ENCODE results near the gene CASP2. TPM values are rescaled to one million over a fixed set of nuclear protein-coding genes. Genes with fewer than 3 reads are reported as not detected.

Gene CASP2
- total and polyA plus RNA-seq, 4 donors: 3.4 to 11.3 (median 4.1) TPM

DNA sequence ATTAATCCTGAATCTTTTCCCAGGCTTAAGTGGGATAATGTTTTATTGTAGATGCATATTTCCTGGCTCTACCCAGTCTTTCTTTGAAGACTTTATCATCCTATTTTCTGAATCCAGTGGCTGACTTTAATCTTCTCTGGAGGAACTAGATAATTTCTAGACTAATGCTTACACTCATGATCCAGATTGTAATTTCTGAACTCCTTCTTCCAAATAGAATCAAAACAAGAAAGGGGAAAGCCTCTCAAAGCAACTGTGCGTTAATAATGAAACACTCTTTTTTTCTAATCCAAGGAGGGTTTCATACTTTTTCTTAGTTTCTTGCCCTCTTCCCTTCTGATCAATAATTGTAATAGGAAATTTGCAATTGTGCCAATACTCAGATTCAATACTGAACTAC lies 16.9 kb upstream of the CASP2 start:
- peaks cover 0 to 29% (median 19%) of the 10 kb centered on the region in 4 donors for H3K4me1 ChIP-seq (ENCODE audit: control insufficient read depth in 4 of 4, insufficient read depth in 4 of 4, low read length in 3 of 4)
- no peaks in the 10 kb centered on the region for H3K9me3 ChIP-seq (ENCODE audit: control insufficient read depth in 4 of 4, low read length in 3 of 4)
- no peak overlapping the region for H3K4me3 ChIP-seq (ENCODE audit: low read depth in 1 of 3, low read length in 3 of 3)
- DNase-seq (ENCODE audit: low spot score): no peak
- no peak overlapping the region for H3K9ac ChIP-seq (ENCODE audit: low read depth in 1 of 2, low read length in 2 of 2)
- no peaks in the 10 kb centered on the region for H3K27me3 ChIP-seq (ENCODE audit: control insufficient read depth in 4 of 4, insufficient read depth in 4 of 4, low read length in 3 of 4)
- TF ChIP-seq GABPA (IDR thresholded peaks at IDR 0.05 in 1 of 2, conservative IDR thresholded peaks at IDR 0.05 in 1 of 2): no peak
- no peak for TF ChIP-seq HNF4A (conservative IDR thresholded peaks at IDR 0.05)
- TF ChIP-seq RXRA (IDR thresholded peaks at IDR 0.05): no peak
- TF ChIP-seq, protein P1, sequence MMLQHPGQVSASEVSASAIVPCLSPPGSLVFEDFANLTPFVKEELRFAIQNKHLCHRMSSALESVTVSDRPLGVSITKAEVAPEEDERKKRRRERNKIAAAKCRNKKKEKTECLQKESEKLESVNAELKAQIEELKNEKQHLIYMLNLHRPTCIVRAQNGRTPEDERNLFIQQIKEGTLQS (IDR thresholded peaks at IDR 0.05): no peak
- TF ChIP-seq, protein P2, sequence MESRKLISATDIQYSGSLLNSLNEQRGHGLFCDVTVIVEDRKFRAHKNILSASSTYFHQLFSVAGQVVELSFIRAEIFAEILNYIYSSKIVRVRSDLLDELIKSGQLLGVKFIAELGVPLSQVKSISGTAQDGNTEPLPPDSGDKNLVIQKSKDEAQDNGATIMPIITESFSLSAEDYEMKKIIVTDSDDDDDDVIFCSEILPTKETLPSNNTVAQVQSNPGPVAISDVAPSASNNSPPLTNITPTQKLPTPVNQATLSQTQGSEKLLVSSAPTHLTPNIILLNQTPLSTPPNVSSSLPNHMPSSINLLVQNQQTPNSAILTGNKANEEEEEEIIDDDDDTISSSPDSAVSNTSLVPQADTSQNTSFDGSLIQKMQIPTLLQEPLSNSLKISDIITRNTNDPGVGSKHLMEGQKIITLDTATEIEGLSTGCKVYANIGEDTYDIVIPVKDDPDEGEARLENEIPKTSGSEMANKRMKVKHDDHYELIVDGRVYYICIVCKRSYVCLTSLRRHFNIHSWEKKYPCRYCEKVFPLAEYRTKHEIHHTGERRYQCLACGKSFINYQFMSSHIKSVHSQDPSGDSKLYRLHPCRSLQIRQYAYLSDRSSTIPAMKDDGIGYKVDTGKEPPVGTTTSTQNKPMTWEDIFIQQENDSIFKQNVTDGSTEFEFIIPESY (IDR thresholded peaks at IDR 0.05): no peak
- no peak for TF ChIP-seq TAF1 (conservative IDR thresholded peaks at IDR 0.05)
- no peak for TF ChIP-seq FOXA1 (IDR thresholded peaks at IDR 0.05)
- TF ChIP-seq YY1 (IDR thresholded peaks at IDR 0.05): no peak
- TF ChIP-seq, protein P3, sequence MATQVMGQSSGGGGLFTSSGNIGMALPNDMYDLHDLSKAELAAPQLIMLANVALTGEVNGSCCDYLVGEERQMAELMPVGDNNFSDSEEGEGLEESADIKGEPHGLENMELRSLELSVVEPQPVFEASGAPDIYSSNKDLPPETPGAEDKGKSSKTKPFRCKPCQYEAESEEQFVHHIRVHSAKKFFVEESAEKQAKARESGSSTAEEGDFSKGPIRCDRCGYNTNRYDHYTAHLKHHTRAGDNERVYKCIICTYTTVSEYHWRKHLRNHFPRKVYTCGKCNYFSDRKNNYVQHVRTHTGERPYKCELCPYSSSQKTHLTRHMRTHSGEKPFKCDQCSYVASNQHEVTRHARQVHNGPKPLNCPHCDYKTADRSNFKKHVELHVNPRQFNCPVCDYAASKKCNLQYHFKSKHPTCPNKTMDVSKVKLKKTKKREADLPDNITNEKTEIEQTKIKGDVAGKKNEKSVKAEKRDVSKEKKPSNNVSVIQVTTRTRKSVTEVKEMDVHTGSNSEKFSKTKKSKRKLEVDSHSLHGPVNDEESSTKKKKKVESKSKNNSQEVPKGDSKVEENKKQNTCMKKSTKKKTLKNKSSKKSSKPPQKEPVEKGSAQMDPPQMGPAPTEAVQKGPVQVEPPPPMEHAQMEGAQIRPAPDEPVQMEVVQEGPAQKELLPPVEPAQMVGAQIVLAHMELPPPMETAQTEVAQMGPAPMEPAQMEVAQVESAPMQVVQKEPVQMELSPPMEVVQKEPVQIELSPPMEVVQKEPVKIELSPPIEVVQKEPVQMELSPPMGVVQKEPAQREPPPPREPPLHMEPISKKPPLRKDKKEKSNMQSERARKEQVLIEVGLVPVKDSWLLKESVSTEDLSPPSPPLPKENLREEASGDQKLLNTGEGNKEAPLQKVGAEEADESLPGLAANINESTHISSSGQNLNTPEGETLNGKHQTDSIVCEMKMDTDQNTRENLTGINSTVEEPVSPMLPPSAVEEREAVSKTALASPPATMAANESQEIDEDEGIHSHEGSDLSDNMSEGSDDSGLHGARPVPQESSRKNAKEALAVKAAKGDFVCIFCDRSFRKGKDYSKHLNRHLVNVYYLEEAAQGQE (IDR thresholded peaks at IDR 0.05): no peak
- TF ChIP-seq SP1 (IDR thresholded peaks at IDR 0.05): no peak
- TF ChIP-seq, protein P4, sequence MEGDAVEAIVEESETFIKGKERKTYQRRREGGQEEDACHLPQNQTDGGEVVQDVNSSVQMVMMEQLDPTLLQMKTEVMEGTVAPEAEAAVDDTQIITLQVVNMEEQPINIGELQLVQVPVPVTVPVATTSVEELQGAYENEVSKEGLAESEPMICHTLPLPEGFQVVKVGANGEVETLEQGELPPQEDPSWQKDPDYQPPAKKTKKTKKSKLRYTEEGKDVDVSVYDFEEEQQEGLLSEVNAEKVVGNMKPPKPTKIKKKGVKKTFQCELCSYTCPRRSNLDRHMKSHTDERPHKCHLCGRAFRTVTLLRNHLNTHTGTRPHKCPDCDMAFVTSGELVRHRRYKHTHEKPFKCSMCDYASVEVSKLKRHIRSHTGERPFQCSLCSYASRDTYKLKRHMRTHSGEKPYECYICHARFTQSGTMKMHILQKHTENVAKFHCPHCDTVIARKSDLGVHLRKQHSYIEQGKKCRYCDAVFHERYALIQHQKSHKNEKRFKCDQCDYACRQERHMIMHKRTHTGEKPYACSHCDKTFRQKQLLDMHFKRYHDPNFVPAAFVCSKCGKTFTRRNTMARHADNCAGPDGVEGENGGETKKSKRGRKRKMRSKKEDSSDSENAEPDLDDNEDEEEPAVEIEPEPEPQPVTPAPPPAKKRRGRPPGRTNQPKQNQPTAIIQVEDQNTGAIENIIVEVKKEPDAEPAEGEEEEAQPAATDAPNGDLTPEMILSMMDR (IDR thresholded peaks at IDR 0.05; ENCODE audit: low read depth, low read length, missing input control): no peak
- TF ChIP-seq FOXA2 (IDR thresholded peaks at IDR 0.05): no peak
- 97% methylated on average over 1 of the region's 1 CpG for WGBS
- H3K27ac ChIP-seq (ENCODE audit: low read depth in 1 of 2, low read length in 2 of 2): no peak overlapping the region
- H3K36me3 ChIP-seq (ENCODE audit: control insufficient read depth in 4 of 4, insufficient read depth in 3 of 4, low read depth in 1 of 4, low read length in 3 of 4): peaks cover 1 to 29% (median 7%) of the 10 kb centered on the region in 4 donors

DNA sequence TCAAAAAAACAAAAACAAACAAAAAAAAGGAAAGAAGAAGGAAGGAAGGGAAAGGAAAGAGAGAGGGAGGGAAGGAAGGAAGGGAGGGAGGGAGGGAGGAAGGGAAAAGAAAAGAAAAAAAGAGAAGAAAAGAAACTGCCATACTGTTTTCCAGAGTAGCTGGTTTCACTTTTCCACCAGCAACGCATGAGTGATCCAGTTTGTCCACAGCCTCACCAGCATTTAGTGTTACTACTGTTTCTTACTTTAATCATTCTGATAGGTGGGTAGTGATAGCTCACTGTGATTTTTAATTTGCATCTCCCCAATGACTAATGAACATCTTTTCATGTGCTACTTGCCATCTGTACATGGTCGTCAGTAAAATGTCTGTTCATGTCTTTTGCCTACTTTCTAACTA lies 15.3 kb upstream of the CASP2 start:
- Histone ChIP-seq H3K4me1 (ENCODE audit: control insufficient read depth in 4 of 4, insufficient read depth in 4 of 4, low read length in 3 of 4) (peaks cover 0 to 21% (median 16%) of the 10 kb centered on the region in 4 donors), H3K9ac (ENCODE audit: low read depth in 1 of 2, low read length in 2 of 2) (no peak overlapping the region), H3K27ac (ENCODE audit: low read depth in 1 of 2, low read length in 2 of 2) (no peak overlapping the region), H3K27me3 (ENCODE audit: control insufficient read depth in 4 of 4, insufficient read depth in 4 of 4, low read length in 3 of 4) (no peaks in the 10 kb centered on the region), H3K4me3 (ENCODE audit: low read depth in 1 of 3, low read length in 3 of 3) (no peak overlapping the region), H3K9me3 (ENCODE audit: control insufficient read depth in 4 of 4, low read length in 3 of 4) (no peaks in the 10 kb centered on the region), H3K36me3 (ENCODE audit: control insufficient read depth in 4 of 4, insufficient read depth in 3 of 4, low read depth in 1 of 4, low read length in 3 of 4) (peaks cover 1 to 17% (median 1%) of the 10 kb centered on the region in 4 donors)
- no peak for DNase-seq (ENCODE audit: low spot score)
- whole genome bisulfite sequencing: 96% methylated on average over 2 of the region's 2 CpGs
- TF ChIP-seq GABPA (IDR thresholded peaks at IDR 0.05 in 1 of 2, conservative IDR thresholded peaks at IDR 0.05 in 1 of 2): no peak
- TF ChIP-seq RAD21 (IDR thresholded peaks at IDR 0.05): no peak
- TF ChIP-seq, protein P5, sequence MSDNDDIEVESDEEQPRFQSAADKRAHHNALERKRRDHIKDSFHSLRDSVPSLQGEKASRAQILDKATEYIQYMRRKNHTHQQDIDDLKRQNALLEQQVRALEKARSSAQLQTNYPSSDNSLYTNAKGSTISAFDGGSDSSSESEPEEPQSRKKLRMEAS (IDR thresholded peaks at IDR 0.05): no peak
- TF ChIP-seq FOXA2 (IDR thresholded peaks at IDR 0.05): no peak
- no peak for TF ChIP-seq FOXA1 (IDR thresholded peaks at IDR 0.05)
- no peak for TF ChIP-seq NR2F2 (IDR thresholded peaks at IDR 0.05)
- no peak for TF ChIP-seq TAF1 (conservative IDR thresholded peaks at IDR 0.05)
- TF ChIP-seq, protein P1 (IDR thresholded peaks at IDR 0.05): no peak
- TF ChIP-seq, protein P4 (IDR thresholded peaks at IDR 0.05; ENCODE audit: low read depth, low read length, missing input control): no peak
- TF ChIP-seq, protein P3 (IDR thresholded peaks at IDR 0.05): no peak

Data from liver (tissue), 9 donors.